Neural cell (in vitro differentiated cells): ENCODE results near the gene NAB2.

Experiments
- EP300 ChIP-seq: fragments of 450-650 bp; conservative IDR thresholded peaks from 2 replicates; pipeline ENCODE4 v1.6.1; 2014; ENCODE audit warnings: antibody characterized with exemption, mild to moderate bottlenecking, moderate library complexity; ENCODE audit not compliant: poor library complexity, severe bottlenecking
- EZH2 ChIP-seq: fragments of 200-600, 300-800 bp; shearing (Covaris generic), sonication (generic); IDR thresholded peaks from 2 replicates; pipeline ENCODE4 v1.6.1; 2014; ENCODE audit warnings: antibody characterized with exemption, low read length, borderline replicate concordance, mild to moderate bottlenecking; ENCODE audit not compliant: insufficient read depth, poor library complexity, severe bottlenecking
- MXI1 ChIP-seq: fragments of 450-650 bp; conservative IDR thresholded peaks from 2 replicates; pipeline ENCODE4 v1.6.1; 2014; ENCODE audit warnings: antibody characterized with exemption, mild to moderate bottlenecking; ENCODE audit not compliant: poor library complexity, severe bottlenecking
- POLR2AphosphoS5 ChIP-seq: IDR thresholded peaks from 2 replicates; pipeline ENCODE4 v1.6.1; 2012
- RAD21 ChIP-seq: fragments of 450-650 bp; conservative IDR thresholded peaks from 2 replicates; pipeline ENCODE4 v1.6.1; 2014; ENCODE audit warnings: antibody characterized with exemption, mild to moderate bottlenecking, moderate library complexity
- TAF1 ChIP-seq: IDR thresholded peaks from 2 replicates; pipeline ENCODE4 v1.6.1; 2012; ENCODE audit warnings: low read depth
- TF ChIP-seq, protein P1 (sequence below): fragments of 450-650 bp; IDR thresholded peaks from 2 replicates; pipeline ENCODE4 v1.5.1; 2014; ENCODE audit warnings: antibody characterized with exemption, mild to moderate bottlenecking, moderate library complexity; ENCODE audit not compliant: poor library complexity, severe bottlenecking

DNA sequence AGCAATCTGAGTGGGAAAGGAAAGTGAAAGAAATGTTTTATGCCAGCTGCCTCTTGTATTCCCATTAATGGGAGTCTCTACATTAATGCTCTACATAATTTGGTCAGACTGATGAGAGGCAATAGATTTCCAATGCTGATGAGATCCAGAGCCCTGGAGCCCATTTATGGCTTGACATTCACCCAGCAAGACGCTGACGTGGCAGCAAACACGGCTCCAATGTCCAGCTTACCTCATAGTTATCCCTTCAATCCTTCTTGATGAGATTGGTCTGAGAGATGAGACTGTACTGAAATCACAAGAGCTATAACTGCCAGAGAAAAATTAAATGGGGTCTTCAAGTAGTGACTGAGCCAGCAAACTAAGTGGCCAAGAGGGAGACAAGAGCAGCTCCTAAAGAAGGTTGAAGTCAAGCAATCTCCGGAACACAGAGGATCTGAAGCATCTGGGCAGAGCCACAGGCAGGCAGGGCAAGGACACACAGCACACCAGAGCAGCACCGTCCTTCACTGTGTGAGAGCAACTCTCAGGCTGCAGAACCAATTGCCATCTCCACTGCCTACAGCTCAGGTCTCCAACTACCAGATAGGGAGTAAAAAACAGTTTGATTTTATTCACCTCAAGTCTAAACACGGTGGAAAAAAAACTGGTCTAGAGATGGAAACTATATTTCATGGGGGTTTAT is 31.7 kb upstream of the NAB2 start:
- TF ChIP-seq, protein P1, sequence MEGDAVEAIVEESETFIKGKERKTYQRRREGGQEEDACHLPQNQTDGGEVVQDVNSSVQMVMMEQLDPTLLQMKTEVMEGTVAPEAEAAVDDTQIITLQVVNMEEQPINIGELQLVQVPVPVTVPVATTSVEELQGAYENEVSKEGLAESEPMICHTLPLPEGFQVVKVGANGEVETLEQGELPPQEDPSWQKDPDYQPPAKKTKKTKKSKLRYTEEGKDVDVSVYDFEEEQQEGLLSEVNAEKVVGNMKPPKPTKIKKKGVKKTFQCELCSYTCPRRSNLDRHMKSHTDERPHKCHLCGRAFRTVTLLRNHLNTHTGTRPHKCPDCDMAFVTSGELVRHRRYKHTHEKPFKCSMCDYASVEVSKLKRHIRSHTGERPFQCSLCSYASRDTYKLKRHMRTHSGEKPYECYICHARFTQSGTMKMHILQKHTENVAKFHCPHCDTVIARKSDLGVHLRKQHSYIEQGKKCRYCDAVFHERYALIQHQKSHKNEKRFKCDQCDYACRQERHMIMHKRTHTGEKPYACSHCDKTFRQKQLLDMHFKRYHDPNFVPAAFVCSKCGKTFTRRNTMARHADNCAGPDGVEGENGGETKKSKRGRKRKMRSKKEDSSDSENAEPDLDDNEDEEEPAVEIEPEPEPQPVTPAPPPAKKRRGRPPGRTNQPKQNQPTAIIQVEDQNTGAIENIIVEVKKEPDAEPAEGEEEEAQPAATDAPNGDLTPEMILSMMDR = no peak
- TF ChIP-seq EZH2 (no peak), MXI1 (no peak), POLR2AphosphoS5 (no peak), EP300 (no peak), TAF1 (no peak), RAD21 (no peak)
